SK-N-SH treated with all-trans-retinoic acid at 6 μM for 48 hours (cell line): ENCODE results near the gene TRIM13.

ENCODE experiments used
- ZFP30 ChIP-seq: fragments of 450-650 bp; formaldehyde crosslinking; IDR thresholded peaks from 2 replicates; pipeline ENCODE4 v1.5.0; 2022; ENCODE audit warnings: mild to moderate bottlenecking, moderate library complexity
- TF ChIP-seq, protein P1 (sequence below): fragments of 250-450 bp; sonication (Bioruptor Pico); IDR thresholded peaks from 2 replicates; pipeline ENCODE4 v1.8.0; 2020; ENCODE audit warnings: mild to moderate bottlenecking, moderate library complexity, borderline replicate concordance

GRCh38 chr13:49980266-49980665 is 16.6 kb upstream of the TRIM13 start:
- TF ChIP-seq, protein P1, sequence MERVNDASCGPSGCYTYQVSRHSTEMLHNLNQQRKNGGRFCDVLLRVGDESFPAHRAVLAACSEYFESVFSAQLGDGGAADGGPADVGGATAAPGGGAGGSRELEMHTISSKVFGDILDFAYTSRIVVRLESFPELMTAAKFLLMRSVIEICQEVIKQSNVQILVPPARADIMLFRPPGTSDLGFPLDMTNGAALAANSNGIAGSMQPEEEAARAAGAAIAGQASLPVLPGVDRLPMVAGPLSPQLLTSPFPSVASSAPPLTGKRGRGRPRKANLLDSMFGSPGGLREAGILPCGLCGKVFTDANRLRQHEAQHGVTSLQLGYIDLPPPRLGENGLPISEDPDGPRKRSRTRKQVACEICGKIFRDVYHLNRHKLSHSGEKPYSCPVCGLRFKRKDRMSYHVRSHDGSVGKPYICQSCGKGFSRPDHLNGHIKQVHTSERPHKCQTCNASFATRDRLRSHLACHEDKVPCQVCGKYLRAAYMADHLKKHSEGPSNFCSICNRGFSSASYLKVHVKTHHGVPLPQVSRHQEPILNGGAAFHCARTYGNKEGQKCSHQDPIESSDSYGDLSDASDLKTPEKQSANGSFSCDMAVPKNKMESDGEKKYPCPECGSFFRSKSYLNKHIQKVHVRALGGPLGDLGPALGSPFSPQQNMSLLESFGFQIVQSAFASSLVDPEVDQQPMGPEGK (CRISPR knock-in tag), result no peak
- TF ChIP-seq ZFP30 (CRISPR knock-in tag), result no peak
